Psoas muscle (tissue), 8 donors: Measurements from ENCODE around the gene DEPDC7. TPM values are rescaled to one million over a fixed set of nuclear protein-coding genes. Genes with fewer than 3 reads are reported as not detected.

ENCODE experiments used
- ATAC-seq, 4 donors: fragments of 200-7000 bp; cut with Tn5 transposase; one replicate each; pipeline ENCODE4 v1.9.1; 2020; ENCODE audit warnings: moderate library complexity in 3 of 4, mild to moderate bottlenecking in 2 of 4
- DNase-seq, 2 donors: peaks; one replicate each; pipeline ENCODE4 v3.0.0-alpha.2; 2020
- H3K27ac ChIP-seq: fragments of 200-600 bp; one replicate; pipeline ENCODE4 v1.8.0; 2022
- H3K27me3 ChIP-seq, 3 donors: fragments of 200-600 bp in 1 of 3; one replicate each; pipeline versions ENCODE4 v1.6.1 to v1.8.0; 2013 to 2022; ENCODE audit warnings: low read length in 2 of 3, mild to moderate bottlenecking in 2 of 3, moderate library complexity in 1 of 3; ENCODE audit not compliant: insufficient read depth in 3 of 3
- H3K36me3 ChIP-seq, 2 donors: fragments of 200-600 bp in 1 of 2; one replicate each; pipeline versions ENCODE4 v1.6.1 to v1.8.0; 2013 to 2022; ENCODE audit warnings: low read depth in 1 of 2, mild to moderate bottlenecking in 1 of 2, moderate library complexity in 1 of 2; ENCODE audit not compliant: insufficient read depth in 1 of 2
- H3K4me1 ChIP-seq: fragments of 200-600 bp; one replicate; pipeline ENCODE4 v1.8.0; 2022
- H3K4me3 ChIP-seq: fragments of 200-600 bp; one replicate; pipeline ENCODE4 v1.8.0; 2022; ENCODE audit warnings: mild to moderate bottlenecking
- H3K9me3 ChIP-seq: fragments of 200-600 bp; one replicate; pipeline ENCODE4 v1.8.0; 2022
- WGBS, 3 donors: extraction: QIAGEN DNeasy Blood & Tissue Kit; methylation state at CpG; one replicate each; pipeline versions ENCODE4 v1.1.6 to v1.1.7; 2013; 5-methylcytosine and 5-hydroxymethylcytosine counted together
- intact Hi-C, 2 donors: fragments of 100-400 bp; cut with DNase I; formaldehyde crosslinking; loops; one replicate each; pipeline versions ENCODE4 v1.11.0 to v1.14.2; 2022
- polyA plus RNA-seq, 3 donors: library from polyadenylated mRNA; stranded (reverse); fragments of 200-250 nt; gene quantifications; one replicate each; pipeline ENCODE4 v1.2.3, GENCODE V29; 2013
- total RNA-seq, 4 donors: library from RNA; stranded (reverse); fragmentation: NEBNext Ultra II Directional in 2 of 4; extraction: Animal tissue kit (Norgen Biotek cat#: 25700) in 2 of 4; gene quantifications; one replicate each; pipeline versions ENCODE4 v1.2.1 to v1.2.4, GENCODE V29; 2021 to 2023
- TF ChIP-seq, protein P1 (sequence below): fragments of 200-600 bp; IDR thresholded peaks from one replicate; pipeline ENCODE4 v1.8.0; 2022; ENCODE audit warnings: antibody characterized with exemption
- donor health status: healthy with polysubstance abuse.
- donor health status: DM: no; HTN: no; CAD: no; lungs with moderate emphysema.
- donor health status: Bipolar disorder and iron deficiency.
- donor health status: healthy.
- donor health status: DM: yes; HTN: yes; CAD: no.
- donor health status: DM: no; HTN: no; CAD: no.
- donor health status: DM: no; HTN: no; CAD: no.
- donor health status: DM: yes; HTN: yes; CAD: no.

The DEPDC7 gene
- total and polyA plus RNA-seq, 7 donors: 1.5 to 6.3 (median 3.2) TPM

DNA sequence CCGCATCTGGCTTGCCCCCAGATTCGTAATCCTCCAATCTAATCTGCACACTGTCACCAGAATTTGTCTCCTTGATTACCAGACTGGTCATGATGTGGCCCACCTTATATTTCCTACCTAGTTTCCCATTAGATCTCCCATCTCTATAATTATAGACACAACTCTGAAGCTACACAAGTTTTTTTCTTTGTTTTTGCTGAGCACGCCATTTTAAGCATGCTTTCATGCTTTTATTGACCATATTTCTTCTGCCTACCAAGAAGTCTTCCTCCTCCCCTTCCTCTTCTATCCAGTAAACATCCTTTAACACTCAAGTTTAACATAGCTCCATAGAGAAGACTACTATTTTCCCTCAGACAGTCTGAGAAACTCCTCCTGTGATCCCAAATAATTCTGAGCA is 24.3 kb upstream of the DEPDC7 start:
- DNase-seq: no peak
- Histone ChIP-seq H3K27ac (no peak overlapping the region), H3K4me3 (no peak overlapping the region), H3K9me3 (peaks cover 14% of the 10 kb centered on the region), H3K4me1 (no peaks in the 10 kb centered on the region), H3K36me3 (no peaks in the 10 kb centered on the region), H3K27me3 (no peaks in the 10 kb centered on the region)
- ATAC-seq: no peak
- TF ChIP-seq, protein P1, sequence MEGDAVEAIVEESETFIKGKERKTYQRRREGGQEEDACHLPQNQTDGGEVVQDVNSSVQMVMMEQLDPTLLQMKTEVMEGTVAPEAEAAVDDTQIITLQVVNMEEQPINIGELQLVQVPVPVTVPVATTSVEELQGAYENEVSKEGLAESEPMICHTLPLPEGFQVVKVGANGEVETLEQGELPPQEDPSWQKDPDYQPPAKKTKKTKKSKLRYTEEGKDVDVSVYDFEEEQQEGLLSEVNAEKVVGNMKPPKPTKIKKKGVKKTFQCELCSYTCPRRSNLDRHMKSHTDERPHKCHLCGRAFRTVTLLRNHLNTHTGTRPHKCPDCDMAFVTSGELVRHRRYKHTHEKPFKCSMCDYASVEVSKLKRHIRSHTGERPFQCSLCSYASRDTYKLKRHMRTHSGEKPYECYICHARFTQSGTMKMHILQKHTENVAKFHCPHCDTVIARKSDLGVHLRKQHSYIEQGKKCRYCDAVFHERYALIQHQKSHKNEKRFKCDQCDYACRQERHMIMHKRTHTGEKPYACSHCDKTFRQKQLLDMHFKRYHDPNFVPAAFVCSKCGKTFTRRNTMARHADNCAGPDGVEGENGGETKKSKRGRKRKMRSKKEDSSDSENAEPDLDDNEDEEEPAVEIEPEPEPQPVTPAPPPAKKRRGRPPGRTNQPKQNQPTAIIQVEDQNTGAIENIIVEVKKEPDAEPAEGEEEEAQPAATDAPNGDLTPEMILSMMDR: no peak
- WGBS, 3 donors: 87 to 94% (median 90%) methylated on average over 3 of the region's 3 CpGs
- intact Hi-C loops: no loop called here

DNA sequence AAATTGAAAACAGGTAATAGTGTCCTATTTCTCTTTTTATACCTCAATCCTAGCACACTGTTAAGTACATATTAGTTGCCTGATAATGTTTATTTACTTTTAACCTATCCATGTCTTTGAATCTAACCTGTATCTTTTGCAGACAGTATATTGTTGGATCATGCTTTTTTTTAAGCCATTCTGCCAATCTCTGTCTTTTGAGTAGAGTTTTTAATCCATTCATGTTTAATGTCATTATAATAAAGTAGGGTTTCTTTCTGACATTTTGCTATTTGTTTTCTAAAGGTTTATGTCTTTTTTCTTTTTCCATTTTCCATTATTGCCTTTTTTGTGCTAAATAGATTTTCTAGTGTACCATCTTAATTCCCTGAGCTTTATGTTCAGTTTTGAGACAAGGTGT is 23.8 kb upstream of the DEPDC7 start:
- DNase-seq: no peak
- H3K4me1 ChIP-seq: no peaks in the 10 kb centered on the region
- H3K9me3 ChIP-seq: peaks cover 14% of the 10 kb centered on the region
- no peak for ATAC-seq
- no peak overlapping the region for H3K27ac ChIP-seq
- TF ChIP-seq, protein P1: no peak
- no peaks in the 10 kb centered on the region for H3K27me3 ChIP-seq
- no peaks in the 10 kb centered on the region for H3K36me3 ChIP-seq
- intact Hi-C loops: no loop called here
- no peak overlapping the region for H3K4me3 ChIP-seq

DNA sequence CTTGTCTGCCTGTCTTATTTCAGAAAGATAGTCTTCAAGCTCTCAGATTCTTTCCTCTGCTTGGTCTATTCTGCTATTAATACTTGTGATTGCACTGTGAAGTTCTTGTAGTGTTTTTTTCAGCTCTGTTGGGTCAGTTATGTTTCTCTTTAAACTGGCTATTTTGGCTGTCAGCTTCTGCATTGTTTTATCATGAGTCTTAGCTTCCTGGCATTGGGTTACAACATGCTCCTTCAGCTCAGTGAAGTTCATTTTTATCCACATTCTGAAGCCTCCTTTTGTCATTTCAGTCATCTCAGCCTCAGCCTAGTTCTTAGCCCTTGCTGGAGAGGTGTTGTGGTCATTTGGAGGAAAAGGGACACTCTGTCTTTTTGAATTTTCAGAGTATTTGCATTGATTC is 15.5 kb upstream of the DEPDC7 start:
- Histone ChIP-seq H3K27ac (no peak overlapping the region), H3K9me3 (peaks cover 6% of the 10 kb centered on the region), H3K4me1 (no peaks in the 10 kb centered on the region), H3K36me3 (no peaks in the 10 kb centered on the region), H3K4me3 (no peak overlapping the region), H3K27me3 (no peaks in the 10 kb centered on the region)
- ATAC-seq: no peak
- TF ChIP-seq, protein P1: no peak
- intact Hi-C loops: no loop called here
- DNase-seq: no peak

GRCh38 chr11:33001281-33001680 is 14.4 kb upstream of the DEPDC7 start:
- H3K36me3 ChIP-seq: no peaks in the 10 kb centered on the region
- intact Hi-C loops: no loop called here
- H3K9me3 ChIP-seq: peaks cover 6% of the 10 kb centered on the region
- H3K27ac ChIP-seq: no peak overlapping the region
- H3K4me1 ChIP-seq: no peaks in the 10 kb centered on the region
- TF ChIP-seq, protein P1: no peak
- H3K4me3 ChIP-seq: no peak overlapping the region
- no peak for ATAC-seq
- 73 to 95% (median 80%) methylated on average over 6 of the region's 6 CpGs for WGBS, 3 donors
- H3K27me3 ChIP-seq: no peaks in the 10 kb centered on the region
- no peak for DNase-seq

DNA sequence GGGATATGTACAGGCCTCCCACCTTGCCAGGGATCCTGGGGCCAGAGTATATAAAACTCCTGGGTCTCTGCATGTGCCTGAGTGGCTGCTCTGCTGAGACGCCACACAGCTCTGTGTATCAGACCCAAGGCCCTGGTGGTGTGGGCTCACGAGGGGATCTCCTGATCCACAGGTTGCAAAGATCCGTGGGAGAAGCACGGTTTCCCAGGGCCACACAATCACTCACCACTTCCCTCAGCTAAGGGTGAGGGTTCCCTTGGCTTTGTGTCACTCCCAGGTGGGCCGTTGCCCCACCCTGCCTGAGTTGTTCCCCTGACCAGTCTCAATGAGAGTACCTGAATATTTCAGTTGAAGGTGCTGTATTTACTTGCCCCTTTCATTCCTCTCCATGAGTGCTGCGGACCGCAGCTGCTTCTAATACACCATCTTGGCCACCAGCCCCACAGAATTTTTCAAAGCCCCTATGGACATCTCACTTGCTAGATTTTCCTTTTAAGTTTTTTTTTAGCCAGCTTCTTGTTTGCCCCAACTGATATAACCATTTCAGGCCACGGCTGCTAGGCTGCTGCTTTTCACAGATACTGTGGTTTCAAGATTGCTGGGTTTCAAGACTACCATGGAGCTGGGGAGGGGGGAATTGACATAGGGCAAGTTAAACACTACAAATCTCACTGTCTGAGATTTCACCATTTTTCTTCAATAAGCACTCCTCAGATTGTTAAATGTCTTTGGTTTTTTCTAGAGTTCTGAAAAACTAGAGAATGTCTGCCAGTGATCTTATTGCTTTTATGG is 13.7 kb upstream of the DEPDC7 start:
- Histone ChIP-seq H3K4me1 (no peaks in the 10 kb centered on the region), H3K9me3 (peaks cover 6% of the 10 kb centered on the region), H3K4me3 (no peak overlapping the region), H3K27ac (no peak overlapping the region), H3K36me3 (no peaks in the 10 kb centered on the region), H3K27me3 (no peaks in the 10 kb centered on the region)
- 82 to 88% (median 83%) methylated on average over 8 of the region's 8 CpGs for WGBS, 3 donors
- intact Hi-C loops: no loop called here
- TF ChIP-seq, protein P1: no peak
- ATAC-seq: no peak
- no peak for DNase-seq
